HL-60 (cell line): Measurements from ENCODE around the gene C22orf39.

Experiments used
- DNase-seq, 2 experiments: peaks; one replicate each; pipeline ENCODE4 v3.0.0-alpha.2; 2010 to 2020; ENCODE audit warnings: low read depth in 1 of 2, low spot score in 1 of 2
- H3K27ac ChIP-seq: fragments of 250-450 bp; sonication (Bioruptor Pico); replicated peaks from 2 replicates; pipeline ENCODE4 v1.5.1; 2020; ENCODE audit warnings: mild to moderate bottlenecking, moderate library complexity
- H3K27me3 ChIP-seq: fragments of 250-450 bp; sonication (Bioruptor Pico); 2 replicates; pipeline ENCODE4 v1.5.1; 2021; ENCODE audit warnings: mild to moderate bottlenecking, moderate library complexity; ENCODE audit not compliant: insufficient read depth, poor library complexity, severe bottlenecking
- H3K4me3 ChIP-seq: replicated peaks from 2 replicates; pipeline ENCODE4 v1.5.1; 2011; ENCODE audit warnings: mild to moderate bottlenecking, control low read depth, low read length; ENCODE audit not compliant: insufficient read depth
- CTCF ChIP-seq: IDR thresholded peaks from one replicate; pipeline ENCODE4 v1.5.1; 2011; ENCODE audit warnings: low read length, control low read depth, inconsistent platforms; ENCODE audit not compliant: insufficient read depth
- GABPA ChIP-seq: IDR thresholded peaks from 2 replicates; pipeline ENCODE4 v1.6.1; 2012; ENCODE audit warnings: low read depth
- POLR2AphosphoS5 ChIP-seq: IDR thresholded peaks from 2 replicates; pipeline ENCODE4 v1.6.1; 2012; ENCODE audit warnings: low read depth
- REST ChIP-seq: IDR thresholded peaks from 2 replicates; pipeline ENCODE4 v1.6.1; 2012; ENCODE audit warnings: low read depth; ENCODE audit not compliant: insufficient replicate concordance
- SPI1 ChIP-seq: IDR thresholded peaks from 2 replicates; pipeline ENCODE4 v1.6.1; 2012; ENCODE audit warnings: low read depth, mild to moderate bottlenecking, borderline replicate concordance

The C22orf39 gene

GRCh38 chr22:19480173-19480568 is 32.7 kb upstream of the C22orf39 start:
- no peak for DNase-seq
- Histone ChIP-seq H3K27ac (peak overlapping the region; percentile 100), H3K27me3 (no peaks in the 10 kb centered on the region), H3K4me3 (peak overlapping the region; percentile 100)
- TF ChIP-seq SPI1 (no peak), REST (no peak), CTCF (no peak), GABPA (no peak), POLR2AphosphoS5 (no peak)

GRCh38 chr22:19479355-19480172 is 32.1 kb upstream of the C22orf39 start, which contains the start of gene CDC45:
CDC45 (plus strand) TSS chr22:19479920; CDS start chr22:19479969, 49 bp downstream.
- peak within 1 kb of the TSS; percentile 100 for H3K27ac ChIP-seq

More at GRCh38 chr22:19479355-19480172, 32.1 kb upstream of the C22orf39 start, which contains the start of gene CDC45:
- H3K4me3 ChIP-seq, result peak within 1 kb of the TSS; percentile 100
- no peaks in the 10 kb centered on the region for H3K27me3 ChIP-seq
- peak; percentile 94 to 99 for DNase-seq
- TF ChIP-seq REST (no peak), CTCF (no peak), POLR2AphosphoS5 (peak; percentile 59; the same call in 1 of the 2 replicates), SPI1 (no peak), GABPA (no peak; the same call in 1 of the 2 replicates)
